DOHH2 (cell line): ENCODE measurements around the gene KAT2B.
A peak's percentile ranks its signal among the peaks of the same experiment; 100 is the strongest.

ENCODE experiments used
- H3F3A ChIP-seq: fragments of 200-600 bp; sonication (generic), shearing (Covaris generic); 2 replicates; pipeline ENCODE4 v1.6.0; 2016; ENCODE audit warnings: antibody characterized with exemption, mild to moderate bottlenecking; ENCODE audit not compliant: control insufficient read depth, insufficient read depth
- H3K27ac ChIP-seq: fragments of 200-600 bp; sonication (generic); 2 replicates; pipeline ENCODE4 v1.5.1; 2014; ENCODE audit warnings: low read depth, mild to moderate bottlenecking, low read length, moderate library complexity
- H3K27me3 ChIP-seq: fragments of 200-600 bp; sonication (generic); 2 replicates; pipeline ENCODE4 v1.6.1; 2014; ENCODE audit warnings: mild to moderate bottlenecking, low read length, mixed read lengths; ENCODE audit not compliant: control insufficient read depth
- H3K36me3 ChIP-seq: fragments of 200-600 bp; sonication (generic); 2 replicates; pipeline ENCODE4 v1.6.1; 2014; ENCODE audit warnings: mild to moderate bottlenecking, low read length, moderate library complexity, mixed read lengths; ENCODE audit not compliant: control insufficient read depth
- H3K4me1 ChIP-seq: fragments of 200-600 bp; sonication (generic); 2 replicates; pipeline ENCODE4 v1.6.1; 2014; ENCODE audit warnings: mild to moderate bottlenecking, low read length, mixed read lengths; ENCODE audit not compliant: control insufficient read depth
- H3K4me2 ChIP-seq: fragments of 200-600 bp; sonication (generic); 2 replicates; pipeline ENCODE4 v1.6.0; 2014; ENCODE audit warnings: mild to moderate bottlenecking, low read length, moderate library complexity
- H3K4me3 ChIP-seq: fragments of 200-600 bp; sonication (generic); 2 replicates; pipeline ENCODE4 v1.5.1; 2014; ENCODE audit warnings: mild to moderate bottlenecking, low read length, mixed read lengths
- H3K79me2 ChIP-seq: fragments of 200-600 bp; sonication (generic); 2 replicates; pipeline ENCODE4 v1.6.1; 2014; ENCODE audit warnings: mild to moderate bottlenecking, low read length, mixed read lengths; ENCODE audit not compliant: control insufficient read depth
- H3K9me2 ChIP-seq: fragments of 200-600 bp; sonication (generic); replicated peaks from 2 replicates; pipeline ENCODE4 v1.6.1; 2014; ENCODE audit warnings: mild to moderate bottlenecking, low read length, mixed read lengths; ENCODE audit not compliant: control insufficient read depth
- H3K9me3 ChIP-seq: fragments of 200-600 bp; sonication (generic); 2 replicates; pipeline ENCODE4 v1.6.1; 2014; ENCODE audit warnings: antibody characterized with exemption, low read length, mixed read lengths; ENCODE audit not compliant: control insufficient read depth, insufficient read depth
- H4K20me1 ChIP-seq: fragments of 200-600 bp; sonication (generic); 2 replicates; pipeline ENCODE4 v1.6.0; 2014; ENCODE audit warnings: low read depth, mild to moderate bottlenecking, antibody characterized with exemption, low read length, moderate library complexity; ENCODE audit not compliant: control insufficient read depth, insufficient read depth
- EZH2phosphoT487 ChIP-seq: fragments of 200-600 bp; sonication (generic); IDR thresholded peaks from 2 replicates; pipeline ENCODE4 v1.6.1; 2017; ENCODE audit warnings: borderline replicate concordance, mild to moderate bottlenecking, antibody characterized with exemption, low read length, moderate library complexity, mixed read lengths
- TF ChIP-seq, protein P1 (sequence below): fragments of 200-600 bp; sonication (generic); IDR thresholded peaks from one replicate; pipeline ENCODE4 v1.5.1; 2014; ENCODE audit warnings: antibody characterized with exemption, mild to moderate bottlenecking, low read depth, low read length; ENCODE audit not compliant: poor library complexity, severe bottlenecking

KAT2B gene

DNA sequence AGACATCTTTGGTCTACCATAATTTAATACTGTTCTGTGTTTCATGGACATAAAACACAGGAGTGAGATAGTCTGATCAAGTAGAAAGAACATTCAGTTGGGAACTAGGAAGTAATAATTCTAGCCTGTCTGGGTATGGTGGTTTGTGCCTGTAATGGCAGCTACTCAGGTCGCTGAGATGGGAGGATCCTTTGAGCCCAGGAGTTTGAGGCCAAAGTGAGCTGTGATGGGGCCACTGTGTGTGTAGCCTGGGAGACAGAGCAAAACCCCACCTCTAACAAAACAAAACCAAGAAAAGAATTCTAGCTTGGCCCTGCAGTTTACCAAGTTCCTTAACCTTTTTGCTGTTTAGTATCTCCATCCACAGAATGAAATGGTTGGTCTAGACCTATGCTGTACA is 36.8 kb downstream of the KAT2B start:
- Histone ChIP-seq H3K79me2 (no peaks in the 10 kb centered on the region), H3K27ac (no peak overlapping the region), H3K27me3 (no peaks in the 10 kb centered on the region), H3K9me3 (no peaks in the 10 kb centered on the region), H3K9me2 (no peaks in the 10 kb centered on the region), H3K36me3 (no peaks in the 10 kb centered on the region; the same call in 1 of the 2 replicates), H3K4me1 (peaks cover 6% of the 10 kb centered on the region), H3F3A (no peaks in the 10 kb centered on the region), H3K4me2 (no peak overlapping the region), H4K20me1 (no peaks in the 10 kb centered on the region), H3K4me3 (no peak overlapping the region)
- no peak for TF ChIP-seq EZH2phosphoT487

DNA sequence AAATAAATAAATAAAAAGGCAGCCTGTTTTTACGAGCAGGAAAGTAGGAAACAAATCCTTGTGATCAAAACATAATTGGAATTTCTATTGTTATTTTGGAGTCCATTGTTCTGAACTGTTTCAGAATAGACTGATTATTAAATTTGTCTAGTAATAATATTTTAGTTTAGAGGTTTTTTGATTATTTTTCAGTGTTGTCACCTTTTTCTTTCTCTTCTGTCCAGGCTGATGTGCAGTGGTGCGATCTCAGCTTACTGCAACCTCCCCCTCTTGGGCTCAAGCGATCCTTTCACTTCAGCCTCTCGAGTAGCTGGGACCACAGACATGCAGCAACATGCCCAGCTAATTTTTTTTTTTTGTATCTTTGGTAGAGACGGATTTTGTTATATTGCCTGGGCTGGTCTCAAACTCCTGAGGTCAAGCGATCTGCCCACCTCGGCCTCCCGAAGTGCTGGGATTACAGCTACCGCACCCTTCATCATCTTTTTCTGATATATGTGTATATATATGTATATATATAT is 38.0 kb downstream of the KAT2B start:
- no peak overlapping the region for H3K4me3 ChIP-seq
- H3K27ac ChIP-seq = no peak overlapping the region
- no peaks in the 10 kb centered on the region for H3F3A ChIP-seq
- no peaks in the 10 kb centered on the region for H3K27me3 ChIP-seq
- no peaks in the 10 kb centered on the region; the same call in 1 of the 2 replicates for H3K36me3 ChIP-seq
- TF ChIP-seq EZH2phosphoT487 = no peak
- TF ChIP-seq, protein P1, sequence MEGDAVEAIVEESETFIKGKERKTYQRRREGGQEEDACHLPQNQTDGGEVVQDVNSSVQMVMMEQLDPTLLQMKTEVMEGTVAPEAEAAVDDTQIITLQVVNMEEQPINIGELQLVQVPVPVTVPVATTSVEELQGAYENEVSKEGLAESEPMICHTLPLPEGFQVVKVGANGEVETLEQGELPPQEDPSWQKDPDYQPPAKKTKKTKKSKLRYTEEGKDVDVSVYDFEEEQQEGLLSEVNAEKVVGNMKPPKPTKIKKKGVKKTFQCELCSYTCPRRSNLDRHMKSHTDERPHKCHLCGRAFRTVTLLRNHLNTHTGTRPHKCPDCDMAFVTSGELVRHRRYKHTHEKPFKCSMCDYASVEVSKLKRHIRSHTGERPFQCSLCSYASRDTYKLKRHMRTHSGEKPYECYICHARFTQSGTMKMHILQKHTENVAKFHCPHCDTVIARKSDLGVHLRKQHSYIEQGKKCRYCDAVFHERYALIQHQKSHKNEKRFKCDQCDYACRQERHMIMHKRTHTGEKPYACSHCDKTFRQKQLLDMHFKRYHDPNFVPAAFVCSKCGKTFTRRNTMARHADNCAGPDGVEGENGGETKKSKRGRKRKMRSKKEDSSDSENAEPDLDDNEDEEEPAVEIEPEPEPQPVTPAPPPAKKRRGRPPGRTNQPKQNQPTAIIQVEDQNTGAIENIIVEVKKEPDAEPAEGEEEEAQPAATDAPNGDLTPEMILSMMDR = no peak
- no peaks in the 10 kb centered on the region for H3K79me2 ChIP-seq
- no peaks in the 10 kb centered on the region for H4K20me1 ChIP-seq
- no peaks in the 10 kb centered on the region for H3K9me2 ChIP-seq
- no peak overlapping the region for H3K4me2 ChIP-seq
- H3K4me1 ChIP-seq = peaks cover 6% of the 10 kb centered on the region
- H3K9me3 ChIP-seq = no peaks in the 10 kb centered on the region

DNA sequence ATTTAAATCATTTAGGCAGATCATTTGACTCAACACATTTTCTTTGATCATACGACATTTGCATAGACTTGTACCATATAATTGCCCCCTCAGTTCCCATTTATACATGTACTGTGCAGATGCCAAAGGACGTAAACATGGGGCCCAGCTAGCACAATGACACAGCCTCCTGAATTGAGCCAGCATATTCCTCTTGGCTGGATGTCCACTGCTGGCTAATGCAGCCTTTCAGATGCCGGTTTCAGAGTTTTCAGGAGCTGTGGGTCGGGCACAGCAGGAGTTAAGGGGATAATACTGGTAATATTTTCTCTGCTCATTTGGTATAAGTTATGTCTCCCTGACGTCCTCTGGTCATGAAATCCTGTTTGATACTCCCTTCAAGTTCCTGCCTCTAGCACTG is 39.4 kb downstream of the KAT2B start:
- Histone ChIP-seq H3F3A (no peaks in the 10 kb centered on the region), H3K9me2 (no peaks in the 10 kb centered on the region), H3K9me3 (no peaks in the 10 kb centered on the region)

DNA sequence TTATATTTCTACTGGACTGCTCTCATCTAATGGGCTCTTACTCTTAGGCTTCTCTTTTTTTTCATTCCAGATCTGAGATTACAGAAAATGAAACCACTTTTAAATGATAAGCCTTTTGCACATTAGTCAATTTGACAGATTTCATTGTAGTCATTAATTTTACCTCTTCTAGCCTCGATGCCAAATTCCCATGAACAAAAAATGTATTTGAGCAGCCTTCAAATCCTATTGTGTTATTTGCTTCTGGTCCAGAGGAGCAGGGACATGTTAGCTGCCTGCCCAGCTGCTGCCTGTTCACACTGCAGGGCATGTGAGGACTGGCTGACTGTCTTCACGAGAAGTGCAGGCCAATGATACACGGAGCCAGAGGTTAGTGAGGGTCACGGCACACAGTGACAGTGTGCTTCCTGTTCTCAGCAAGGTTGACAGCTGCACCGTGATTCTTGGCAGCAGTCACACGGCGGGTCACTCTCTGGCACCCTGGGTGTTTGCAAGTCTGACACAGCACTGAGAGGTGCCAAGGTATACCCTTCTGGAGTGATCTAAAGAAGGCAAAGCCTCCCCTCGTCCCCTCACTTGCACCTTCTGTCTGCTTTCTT is 40.8 kb downstream of the KAT2B start:
- Histone ChIP-seq H3K4me2 (0 out of 2 replicates have a peak overlapping the region, but pooled peaks have one; percentile 16), H3K27ac (no peak overlapping the region)

More for the DNA sequence above, 39.4 kb downstream of the KAT2B start:
- no peak overlapping the region for H3K4me2 ChIP-seq
- TF ChIP-seq, protein P1 = no peak
- no peak for TF ChIP-seq EZH2phosphoT487
- H3K27ac ChIP-seq = no peak overlapping the region
- H3K4me3 ChIP-seq = no peak overlapping the region
- no peaks in the 10 kb centered on the region for H3K79me2 ChIP-seq
- no peaks in the 10 kb centered on the region for H3K27me3 ChIP-seq
- no peaks in the 10 kb centered on the region; the same call in 1 of the 2 replicates for H3K36me3 ChIP-seq
- no peaks in the 10 kb centered on the region for H4K20me1 ChIP-seq
- H3K4me1 ChIP-seq = peaks cover 6% of the 10 kb centered on the region

More for the DNA sequence above, 40.8 kb downstream of the KAT2B start:
- no peaks in the 10 kb centered on the region for H3F3A ChIP-seq
- H3K4me1 ChIP-seq = peaks cover 6% of the 10 kb centered on the region
- H3K27me3 ChIP-seq = no peaks in the 10 kb centered on the region
- no peaks in the 10 kb centered on the region for H3K9me2 ChIP-seq
- H4K20me1 ChIP-seq = no peaks in the 10 kb centered on the region
- no peak for TF ChIP-seq EZH2phosphoT487
- no peaks in the 10 kb centered on the region for H3K9me3 ChIP-seq
- H3K79me2 ChIP-seq = no peaks in the 10 kb centered on the region
- H3K36me3 ChIP-seq = no peaks in the 10 kb centered on the region; the same call in 1 of the 2 replicates
- H3K4me3 ChIP-seq = no peak overlapping the region
